Activated CD4-positive, alpha-beta T cell treated with anti-CD3 and anti-CD28 coated beads for 36 hours (primary cell): Measurements from ENCODE around the gene CDK14. TPM values are rescaled to one million over a fixed set of nuclear protein-coding genes. Genes with fewer than 3 reads are reported as not detected.

Experiments used
- ATAC-seq: fragments of 200-7000 bp; cut with Tn5 transposase; one replicate; pipeline ENCODE4 v1.10.0; 2021; ENCODE audit warnings: mild to moderate bottlenecking, moderate library complexity
- CTCF ChIA-PET: fragments of 350-600 bp; sonication (Branson Sonifier 250); formaldehyde crosslinking; loops from one replicate; lab custom pipeline; 2021; ENCODE audit warnings: antibody characterized with exemption; lab: Charles Lee
- POLR2A ChIA-PET: fragments of 350-600 bp; sonication (Branson Sonifier 250); formaldehyde crosslinking; loops from one replicate; lab custom pipeline; 2021; ENCODE audit warnings: antibody characterized with exemption, inconsistent platforms; lab: Charles Lee
- DNase-seq: peaks from one replicate; pipeline ENCODE4 v3.0.0-alpha.2; 2020
- H3K27ac Mint-ChIP-seq: one replicate; pipeline ENCODE4 v1.8.0; 2021; ENCODE audit warnings: mixed read lengths
- H3K27me3 Mint-ChIP-seq: one replicate; pipeline ENCODE4 v1.8.0; 2021; ENCODE audit warnings: mixed read lengths
- H3K36me3 Mint-ChIP-seq: one replicate; pipeline ENCODE4 v1.8.0; 2021; ENCODE audit warnings: low read depth, mixed read lengths
- H3K4me1 Mint-ChIP-seq: one replicate; pipeline ENCODE4 v1.8.0; 2021; ENCODE audit warnings: mixed read lengths
- H3K4me3 Mint-ChIP-seq: one replicate; pipeline ENCODE4 v1.8.0; 2021; ENCODE audit warnings: mild to moderate bottlenecking, moderate library complexity, mixed read lengths
- H3K9me3 Mint-ChIP-seq: one replicate; pipeline ENCODE4 v1.8.0; 2021; ENCODE audit warnings: low read depth, mixed read lengths
- intact Hi-C, 2 experiments: fragments of 100-400 bp; cut with DNase I in 1 of 2; cut with micrococcal nuclease in 1 of 2; formaldehyde crosslinking; loops; one replicate each; pipeline versions ENCODE4 v1.14.2 to v1.15.1; 2022 to 2024; cut with DNase I, micrococcal nuclease
- total RNA-seq, 2 experiments: library from RNA; stranded (reverse); gene quantifications; one replicate each; pipeline ENCODE4 v1.2.3, GENCODE V29; 2021

CDK14 gene
- total RNA-seq, 2 experiments from 2014 or later, result 0.80 to 0.84 TPM

GRCh38 chr7:91054374-91054773 lies 458.3 kb downstream of the CDK14 start:
- no peaks in the 10 kb centered on the region for H3K9me3 Mint-ChIP-seq
- H3K27ac Mint-ChIP-seq, result no peak overlapping the region
- H3K36me3 Mint-ChIP-seq, result no peaks in the 10 kb centered on the region
- H3K4me3 Mint-ChIP-seq, result no peak overlapping the region
- no peak for ATAC-seq
- H3K4me1 Mint-ChIP-seq, result peaks cover 9% of the 10 kb centered on the region
- DNase-seq, result no peak
- peaks cover 2% of the 10 kb centered on the region for H3K27me3 Mint-ChIP-seq
- intact Hi-C loops, result no loop called here
- CTCF ChIA-PET, result interaction anchor here (0.6 kb wide), 1 partner anchor 108 kb away, joined by 3 read pairs; no protein-coding TSS in a partner anchor
- POLR2A ChIA-PET, result no interaction called here

- Mint-ChIP-seq H3K36me3 (no peaks in the 10 kb centered on the region), H3K4me3 (no peak overlapping the region), H3K27ac (no peak overlapping the region), H3K27me3 (peaks cover 2% of the 10 kb centered on the region), H3K9me3 (no peaks in the 10 kb centered on the region), H3K4me1 (peaks cover 9% of the 10 kb centered on the region)
- DNase-seq (no peak), ATAC-seq (no peak)
- POLR2A ChIA-PET, result no interaction called here
- intact Hi-C loops, result no loop called here
- CTCF ChIA-PET, result no interaction called here
Measured at GRCh38 chr7:91055219-91055618, 459.1 kb downstream of the CDK14 start.

- no peaks in the 10 kb centered on the region for H3K4me1 Mint-ChIP-seq
- no peaks in the 10 kb centered on the region for H3K9me3 Mint-ChIP-seq
- H3K36me3 Mint-ChIP-seq, result no peaks in the 10 kb centered on the region
- ATAC-seq (no peak), DNase-seq (no peak)
- no peak overlapping the region for H3K4me3 Mint-ChIP-seq
- POLR2A ChIA-PET, result no interaction called here
- H3K27ac Mint-ChIP-seq, result no peak overlapping the region
- CTCF ChIA-PET, result interaction anchor here (1.6 kb wide), 1 partner anchor 28 kb away, joined by 8 read pairs; no protein-coding TSS in a partner anchor
- intact Hi-C loops, result no loop called here
- no peaks in the 10 kb centered on the region for H3K27me3 Mint-ChIP-seq
Measured at GRCh38 chr7:91062713-91063112, 466.6 kb downstream of the CDK14 start.

- Mint-ChIP-seq H3K4me1 (no peaks in the 10 kb centered on the region), H3K27me3 (no peaks in the 10 kb centered on the region), H3K4me3 (no peak overlapping the region), H3K27ac (no peak overlapping the region), H3K9me3 (no peaks in the 10 kb centered on the region), H3K36me3 (no peaks in the 10 kb centered on the region)
- DNase-seq, result no peak
- CTCF ChIA-PET, result interaction anchor here (1.6 kb wide), 1 partner anchor 26 kb away, joined by 8 read pairs; no protein-coding TSS in a partner anchor
- no peak for ATAC-seq
- POLR2A ChIA-PET, result no interaction called here
- intact Hi-C loops, result no loop called here
Measured at GRCh38 chr7:91064052-91064451, 467.9 kb downstream of the CDK14 start.

GRCh38 chr7:91064938-91065337 lies 468.8 kb downstream of the CDK14 start:
- CTCF ChIA-PET, result no interaction called here
- Mint-ChIP-seq H3K27ac (no peak overlapping the region), H3K36me3 (no peaks in the 10 kb centered on the region), H3K4me3 (no peak overlapping the region), H3K9me3 (no peaks in the 10 kb centered on the region), H3K4me1 (no peaks in the 10 kb centered on the region), H3K27me3 (no peaks in the 10 kb centered on the region)
- intact Hi-C loops, result no loop called here
- no peak for ATAC-seq
- no peak for DNase-seq
- POLR2A ChIA-PET, result no interaction called here

GRCh38 chr7:91066627-91067026 lies 470.5 kb downstream of the CDK14 start:
- no peaks in the 10 kb centered on the region for H3K4me1 Mint-ChIP-seq
- ChIA-PET POLR2A (no interaction called here), CTCF (interaction anchor here (1.2 kb wide), 1 partner anchor 10 kb away, joined by 3 read pairs; no protein-coding TSS in a partner anchor)
- no peaks in the 10 kb centered on the region for H3K9me3 Mint-ChIP-seq
- no peaks in the 10 kb centered on the region for H3K36me3 Mint-ChIP-seq
- H3K27ac Mint-ChIP-seq, result no peak overlapping the region
- intact Hi-C loops, result no loop called here
- peaks cover 2% of the 10 kb centered on the region for H3K27me3 Mint-ChIP-seq
- no peak for ATAC-seq
- DNase-seq, result no peak
- H3K4me3 Mint-ChIP-seq, result no peak overlapping the region

- intact Hi-C loops, result no loop called here
- no peak for DNase-seq
- H3K9me3 Mint-ChIP-seq, result no peaks in the 10 kb centered on the region
- no peak overlapping the region for H3K4me3 Mint-ChIP-seq
- peaks cover 2% of the 10 kb centered on the region for H3K27me3 Mint-ChIP-seq
- CTCF ChIA-PET, result interaction anchor here (1.2 kb wide), 1 partner anchor 9 kb away, joined by 3 read pairs; no protein-coding TSS in a partner anchor
- no peaks in the 10 kb centered on the region for H3K4me1 Mint-ChIP-seq
- POLR2A ChIA-PET, result no interaction called here
- no peaks in the 10 kb centered on the region for H3K36me3 Mint-ChIP-seq
- ATAC-seq, result no peak
- H3K27ac Mint-ChIP-seq, result no peak overlapping the region
Measured at GRCh38 chr7:91067242-91067641, 471.1 kb downstream of the CDK14 start.

- CTCF ChIA-PET, result no interaction called here
- H3K27ac Mint-ChIP-seq, result no peak overlapping the region
- intact Hi-C loops, result no loop called here
Measured at GRCh38 chr7:91068136-91068795, 472.1 kb downstream of the CDK14 start.

GRCh38 chr7:91069146-91069545 lies 473.0 kb downstream of the CDK14 start:
- Mint-ChIP-seq H3K9me3 (no peaks in the 10 kb centered on the region), H3K36me3 (no peaks in the 10 kb centered on the region), H3K27ac (no peak overlapping the region), H3K27me3 (peaks cover 2% of the 10 kb centered on the region), H3K4me3 (no peak overlapping the region), H3K4me1 (no peaks in the 10 kb centered on the region)
- intact Hi-C loops, result no loop called here
- ATAC-seq, result no peak
- CTCF ChIA-PET, result interaction anchor here (1.0 kb wide), 1 partner anchor 21 kb away, joined by 3 read pairs; no protein-coding TSS in a partner anchor
- no peak for DNase-seq
- POLR2A ChIA-PET, result no interaction called here

More at GRCh38 chr7:91068136-91068795, 472.1 kb downstream of the CDK14 start:
- Mint-ChIP-seq H3K4me3 (no peak overlapping the region), H3K36me3 (no peaks in the 10 kb centered on the region), H3K4me1 (no peaks in the 10 kb centered on the region), H3K9me3 (no peaks in the 10 kb centered on the region), H3K27me3 (peaks cover 2% of the 10 kb centered on the region)
- POLR2A ChIA-PET, result no interaction called here
- no peak for DNase-seq
- no peak for ATAC-seq

GRCh38 chr7:91079487-91079886 lies 483.4 kb downstream of the CDK14 start:
- no peak overlapping the region for H3K4me3 Mint-ChIP-seq
- ChIA-PET POLR2A (no interaction called here), CTCF (interaction anchor here (0.9 kb wide), 1 partner anchor 10 kb away, joined by 3 read pairs; no protein-coding TSS in a partner anchor)
- H3K36me3 Mint-ChIP-seq, result no peaks in the 10 kb centered on the region
- H3K27ac Mint-ChIP-seq, result no peak overlapping the region
- H3K9me3 Mint-ChIP-seq, result no peaks in the 10 kb centered on the region
- no peak for ATAC-seq
- peaks cover 15% of the 10 kb centered on the region for H3K4me1 Mint-ChIP-seq
- intact Hi-C loops, result no loop called here
- H3K27me3 Mint-ChIP-seq, result peaks cover 1% of the 10 kb centered on the region
- no peak for DNase-seq

GRCh38 chr7:91080351-91080750 lies 484.2 kb downstream of the CDK14 start:
- intact Hi-C loops, result loop anchor here (5.0 to 10.0 kb wide), 2 partner anchors 184 to 802 kb away; partner anchors contain the start of genes FZD1 (in 1 of the 2) and MTERF1 (in 1 of the 2)
- Mint-ChIP-seq H3K9me3 (no peaks in the 10 kb centered on the region), H3K27me3 (peaks cover 1% of the 10 kb centered on the region), H3K36me3 (no peaks in the 10 kb centered on the region), H3K4me1 (peaks cover 23% of the 10 kb centered on the region), H3K4me3 (no peak overlapping the region), H3K27ac (no peak overlapping the region)
- POLR2A ChIA-PET, result no interaction called here
- no peak for ATAC-seq
- CTCF ChIA-PET, result interaction anchor here (0.7 kb wide), 1 partner anchor 279 kb away, joined by 3 read pairs; no protein-coding TSS in a partner anchor
- DNase-seq, result no peak

GRCh38 chr7:91082038-91082437 lies 485.9 kb downstream of the CDK14 start:
- ChIA-PET POLR2A (no interaction called here), CTCF (interaction anchor here (0.6 to 1.3 kb wide), 4 partner anchors 8 to 799 kb away, joined by 3 to 5 read pairs (median 3); no protein-coding TSS in a partner anchor)
- DNase-seq, result no peak
- Mint-ChIP-seq H3K4me3 (no peak overlapping the region), H3K27ac (no peak overlapping the region), H3K36me3 (no peaks in the 10 kb centered on the region), H3K4me1 (peaks cover 32% of the 10 kb centered on the region), H3K9me3 (no peaks in the 10 kb centered on the region), H3K27me3 (peaks cover 1% of the 10 kb centered on the region)
- no peak for ATAC-seq
- intact Hi-C loops, result loop anchor here (2.0 to 10.0 kb wide), 3 partner anchors 183 to 1365 kb away; partner anchors contain the start of genes FZD1 (in 1 of the 2), GATAD1 (in 1 of the 2) and MTERF1 (in 1 of the 2)
